Gastrocnemius medialis (tissue), 4 donors: ENCODE measurements around the gene CHGA.

Source experiments
- CTCF ChIP-seq, 5 experiments: fragments of 450-650 bp in 3 of 5; fragments of 200-600 bp in 2 of 5; sonication (generic) in 2 of 5; IDR thresholded peaks in 4 of 5; conservative IDR thresholded peaks in 1 of 5; 1 replicate in 4 of 5; 2 replicates in 1 of 5; pipeline ENCODE4 v1.5.1; 2016 to 2019; ENCODE audit warnings: antibody characterized with exemption in 5 of 5, mild to moderate bottlenecking in 3 of 5, moderate library complexity in 3 of 5
- POLR2A ChIP-seq, 2 donors: fragments of 450-650 bp; IDR thresholded peaks; one replicate each; pipeline ENCODE4 v1.6.1; 2017; ENCODE audit warnings: antibody characterized with exemption in 2 of 2, mild to moderate bottlenecking in 2 of 2, moderate library complexity in 2 of 2

DNA sequence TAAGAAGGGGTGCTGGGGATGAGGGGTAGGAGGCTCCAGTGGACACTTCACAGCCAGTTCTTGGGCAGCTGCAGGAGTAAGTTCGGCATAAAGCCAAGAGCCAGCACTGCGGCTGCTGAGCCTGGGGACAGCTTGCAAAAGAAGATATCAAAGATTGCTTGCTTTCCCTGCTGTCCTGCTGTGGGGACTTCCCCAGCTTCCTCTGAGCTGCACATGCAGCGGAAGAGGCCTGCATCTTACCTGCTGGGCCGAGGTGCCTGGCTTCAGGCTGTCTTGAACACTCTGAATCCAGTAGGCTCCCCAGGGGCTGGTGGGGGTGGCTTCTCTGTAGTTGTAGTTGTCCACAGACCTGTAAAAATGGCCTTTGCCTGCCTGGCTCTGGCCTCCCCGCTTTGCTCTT is 1.3 kb downstream of the CHGA start:
- TF ChIP-seq CTCF (IDR thresholded peaks at IDR 0.05 in 4 of 5, conservative IDR thresholded peaks at IDR 0.05 in 1 of 5) (no peak), POLR2A (IDR thresholded peaks at IDR 0.05) (no peak)
